IPS-NIHi11 (cell line): ENCODE measurements around the gene SMARCAL1.
"Not testable (repeated sequence)": the region's sequence is repeated elsewhere in the genome, so short reads cannot be mapped to it uniquely, and the experiment has no call there.

Experiments
- DNase-seq: peaks from one replicate; pipeline ENCODE4 v3.0.0; 2012; ENCODE audit warnings: mixed read lengths, low spot score

The SMARCAL1 gene

GRCh38 chr2:216502381-216503158 is 90.3 kb downstream of the SMARCAL1 start:
- no peak for DNase-seq

GRCh38 chr2:216503159-216503629 is 90.9 kb downstream of the SMARCAL1 start:
- no peak for DNase-seq

- no peak for DNase-seq
These were observed 91.6 kb downstream of the SMARCAL1 start for GRCh38 chr2:216503697-216504375.

GRCh38 chr2:216504376-216504762 is 92.1 kb downstream of the SMARCAL1 start:
- DNase-seq = no peak

- DNase-seq = no peak
These were observed 93.1 kb downstream of the SMARCAL1 start for GRCh38 chr2:216505133-216506106.

- DNase-seq = peak; percentile 19
These were observed 95.2 kb downstream of the SMARCAL1 start for GRCh38 chr2:216507220-216508160.

- no peak for DNase-seq
These were observed 95.9 kb downstream of the SMARCAL1 start for GRCh38 chr2:216508229-216508628.

GRCh38 chr2:216516730-216517350 is 104.6 kb downstream of the SMARCAL1 start:
- DNase-seq = peak; percentile 68

- no peak for DNase-seq
These were observed 105.4 kb downstream of the SMARCAL1 start for GRCh38 chr2:216517447-216518225.

- DNase-seq = not testable (repeated sequence)
These were observed 106.4 kb downstream of the SMARCAL1 start for GRCh38 chr2:216518566-216519119.

GRCh38 chr2:216519154-216519762 is 107.0 kb downstream of the SMARCAL1 start:
- peak; percentile 80 for DNase-seq

GRCh38 chr2:216520112-216520511 is 107.8 kb downstream of the SMARCAL1 start:
- no peak for DNase-seq

- no peak for DNase-seq
These were observed 110.7 kb downstream of the SMARCAL1 start for GRCh38 chr2:216522892-216523502.

- DNase-seq = no peak
These were observed 113.7 kb downstream of the SMARCAL1 start for GRCh38 chr2:216525972-216526371.

- no peak for DNase-seq
These were observed 114.7 kb downstream of the SMARCAL1 start for GRCh38 chr2:216526939-216527338.

- no peak for DNase-seq
These were observed 115.3 kb downstream of the SMARCAL1 start for GRCh38 chr2:216527600-216527999.

- no peak for DNase-seq
These were observed 120.3 kb downstream of the SMARCAL1 start for GRCh38 chr2:216532562-216532961.
